DMS114 treated with DMSO at 0.1 percent for 48 hours (cell line): Measurements from ENCODE around the gene DIPK1C.

Experiments used
- DNase-seq: peaks from one replicate; lab custom pipeline; 2025; ENCODE audit not compliant: unreplicated experiment; lab: John Stamatoyannopoulos, UW

Gene DIPK1C

DNA sequence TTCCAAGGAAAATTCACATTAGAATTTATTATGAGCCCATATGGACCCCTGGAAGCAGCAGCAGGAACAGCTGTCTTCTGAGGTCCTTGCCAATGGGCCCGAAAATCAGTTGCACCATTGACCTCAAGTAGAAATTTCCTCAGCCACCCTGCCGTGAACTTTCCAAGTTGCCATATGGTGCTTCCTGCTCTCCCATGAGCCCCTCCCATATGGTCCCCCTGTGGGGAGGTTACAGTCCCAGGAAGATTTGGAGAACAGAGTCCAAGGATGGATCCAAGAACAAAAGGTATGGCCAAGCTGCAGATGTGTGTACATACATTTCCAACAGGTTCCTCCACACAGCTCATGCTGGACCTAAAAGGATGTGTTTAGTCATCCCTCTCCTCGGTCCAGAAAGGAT is 34.6 kb downstream of the DIPK1C start:
- DNase-seq = no peak

DNA sequence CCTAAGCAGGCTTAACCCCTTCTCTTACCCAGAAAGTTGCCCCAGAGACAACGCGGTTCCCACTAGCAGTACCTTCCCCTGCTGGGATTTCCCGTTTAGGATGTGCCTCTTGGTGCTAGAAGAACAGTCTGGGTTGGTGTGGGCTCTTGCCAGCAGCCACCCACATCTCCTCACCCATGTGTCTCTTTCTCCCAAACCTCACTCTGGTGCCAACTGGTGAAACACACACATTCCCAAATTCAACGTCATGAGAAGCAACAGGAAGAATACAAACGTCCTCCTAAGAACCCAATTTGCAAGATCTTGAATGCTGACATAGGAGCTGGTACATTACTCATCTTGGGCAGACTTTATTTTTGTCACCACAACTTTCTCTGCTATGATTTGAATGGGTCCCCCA is 36.2 kb downstream of the DIPK1C start:
- DNase-seq = no peak

DNA sequence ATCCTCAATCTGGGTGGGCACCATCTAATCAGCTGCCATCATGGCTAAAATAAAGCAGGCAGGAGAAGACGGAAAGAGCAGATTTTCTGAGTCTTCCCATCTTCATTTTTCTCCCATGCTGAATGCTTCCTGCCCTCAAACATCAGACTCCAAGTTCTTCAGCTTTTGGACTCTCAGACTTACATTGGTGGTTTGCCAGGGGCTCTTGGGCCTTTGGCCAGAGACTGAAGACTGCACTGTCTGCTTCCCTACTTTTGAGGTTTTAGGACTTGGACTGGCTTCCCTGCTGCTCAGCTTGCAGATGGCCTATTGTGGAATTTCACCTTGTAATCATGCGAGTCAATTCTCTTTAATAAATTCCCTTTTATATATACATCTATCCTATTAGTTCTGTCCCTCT is 36.6 kb downstream of the DIPK1C start:
- DNase-seq = no peak

DNA sequence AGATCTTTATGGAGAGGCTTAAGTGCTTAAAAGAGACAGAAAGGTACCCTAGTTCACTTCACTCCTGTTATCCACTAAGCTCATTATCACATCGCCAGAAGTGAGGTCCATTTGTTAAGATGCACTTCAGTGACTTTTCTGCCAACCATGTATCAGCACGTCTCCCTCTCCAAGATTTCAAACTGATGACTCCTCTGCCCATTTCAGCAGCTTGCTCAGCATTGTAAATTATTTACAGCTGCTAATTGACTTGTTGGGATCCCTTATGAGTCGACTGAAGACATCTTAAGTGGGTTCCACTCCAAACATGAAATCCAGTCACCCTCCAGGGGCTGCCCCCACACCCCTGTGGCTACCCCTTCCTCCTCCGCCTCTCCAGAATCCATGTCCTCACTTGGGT is 37.3 kb downstream of the DIPK1C start:
- no peak for DNase-seq

DNA sequence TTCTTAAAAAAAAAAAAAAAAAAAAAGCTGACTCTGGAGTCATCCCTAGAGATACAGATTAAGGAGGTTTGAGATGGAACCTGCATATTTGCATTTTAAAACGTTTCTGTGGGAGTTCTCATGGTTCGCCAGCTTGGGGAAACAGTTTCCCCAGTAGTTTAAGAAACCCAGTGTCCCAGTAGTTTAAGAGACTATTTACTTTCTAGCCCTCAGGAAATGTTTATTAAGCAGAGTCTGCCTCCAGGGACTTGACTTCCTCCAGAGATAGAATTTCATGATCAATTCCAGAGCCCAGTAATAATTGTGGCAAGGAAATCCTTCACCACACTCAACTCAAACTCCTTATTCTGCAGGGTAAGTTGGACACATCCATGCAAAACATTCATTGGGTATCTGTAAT is 39.1 kb downstream of the DIPK1C start:
- no peak for DNase-seq

DNA sequence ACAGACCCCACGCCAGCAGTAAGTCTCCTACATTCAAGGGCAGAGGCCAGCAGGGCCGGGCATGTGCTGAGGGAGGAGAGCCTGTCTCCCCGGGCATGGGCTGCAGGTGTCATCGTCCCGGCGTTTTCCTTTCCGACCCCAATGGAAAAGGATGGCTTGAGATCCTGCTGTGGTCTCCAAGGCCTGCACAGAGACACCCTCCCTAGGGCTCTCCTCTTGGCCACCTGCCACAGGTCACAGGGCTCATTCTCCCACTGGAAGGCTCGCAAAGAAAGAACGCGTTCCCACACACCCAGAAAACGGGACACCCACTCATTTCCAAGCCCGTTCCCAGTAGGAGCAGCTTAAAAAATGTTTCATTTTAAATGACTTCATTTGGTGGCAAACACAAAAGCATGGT is 41.0 kb downstream of the DIPK1C start:
- no peak for DNase-seq

DNA sequence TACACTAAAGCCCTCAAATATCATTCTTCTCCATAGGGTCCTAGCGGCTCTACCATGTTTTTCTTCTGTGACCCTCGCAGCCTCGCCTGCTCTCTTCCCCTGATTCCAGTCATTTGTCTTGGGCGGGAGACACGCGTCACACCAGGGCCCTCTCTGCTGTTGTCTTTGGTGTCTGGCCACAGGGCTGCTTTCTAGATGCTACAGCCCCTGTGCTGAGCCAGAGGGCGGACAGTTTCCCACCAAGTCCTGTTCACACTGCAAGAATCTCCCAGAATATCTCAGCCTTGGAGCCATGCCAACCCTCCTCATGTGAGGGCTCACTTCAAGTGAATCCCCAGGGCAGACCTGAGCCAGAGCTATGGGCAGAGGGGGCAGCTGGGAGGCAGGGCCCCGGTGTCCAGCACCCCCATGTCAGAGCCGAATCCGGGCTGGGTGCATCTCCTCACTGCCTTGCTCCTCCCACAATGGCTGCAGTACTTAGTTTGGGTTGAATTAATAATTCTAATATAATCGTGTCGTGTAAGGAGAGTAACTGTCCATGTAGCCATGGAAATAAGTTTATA is 42.1 kb downstream of the DIPK1C start:
- no peak for DNase-seq

DNA sequence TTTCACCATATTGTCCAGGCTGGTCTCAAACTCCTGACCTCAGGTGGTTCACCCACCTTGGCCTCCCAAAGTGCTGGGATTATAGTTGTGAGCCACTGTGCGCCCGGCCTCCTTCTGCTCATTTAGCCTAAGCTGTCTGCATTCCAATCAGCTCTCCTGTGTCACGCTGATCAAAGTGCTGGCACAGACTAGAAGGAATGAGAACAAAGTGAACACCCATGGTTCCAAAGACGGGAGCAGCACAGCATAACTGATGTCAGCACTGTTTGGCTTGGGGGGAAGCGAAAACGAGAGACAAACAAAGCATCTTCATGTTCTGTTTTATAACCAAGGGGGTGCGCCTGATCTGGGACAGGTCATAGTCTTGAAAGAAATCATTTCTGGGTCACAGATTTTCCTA is 43.3 kb downstream of the DIPK1C start:
- no peak for DNase-seq

DNA sequence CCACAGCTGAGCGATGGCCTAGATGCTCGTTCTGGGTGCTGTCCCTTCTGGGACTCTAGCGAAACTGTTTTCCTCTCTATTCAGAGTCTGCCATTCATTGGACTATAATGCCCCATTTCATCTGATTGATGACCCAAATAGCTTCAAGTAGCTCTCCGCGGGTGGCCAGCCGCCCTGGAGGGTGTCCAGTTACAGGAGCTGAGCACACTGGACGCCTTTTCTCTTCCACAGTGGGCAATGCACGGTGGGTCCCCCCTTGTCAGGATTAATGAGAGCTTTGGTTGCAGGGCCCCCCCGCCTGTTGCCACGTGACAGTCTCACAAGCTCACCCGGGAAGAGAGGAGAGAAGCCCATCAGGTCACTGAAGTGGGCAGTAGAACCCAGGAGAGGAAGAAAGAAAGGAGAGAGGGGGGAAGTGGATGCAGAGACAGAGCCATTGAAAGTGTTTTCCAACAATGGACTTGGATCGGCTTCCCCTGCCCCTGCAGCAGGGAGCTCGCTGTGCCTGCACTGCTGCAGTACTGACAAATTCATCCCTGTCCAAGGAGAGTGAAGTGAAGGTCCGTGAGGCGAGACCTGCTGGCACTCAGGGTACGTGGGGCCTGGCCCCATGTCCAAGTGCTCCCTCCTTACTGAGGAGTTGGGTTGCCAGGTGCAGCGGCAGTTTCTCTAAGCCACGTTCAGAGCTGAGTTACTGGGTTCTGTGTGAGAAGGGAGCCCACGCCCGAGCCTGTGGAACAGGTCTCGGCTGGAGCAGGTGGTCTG is 44.8 kb downstream of the DIPK1C start:
- DNase-seq = no peak

DNA sequence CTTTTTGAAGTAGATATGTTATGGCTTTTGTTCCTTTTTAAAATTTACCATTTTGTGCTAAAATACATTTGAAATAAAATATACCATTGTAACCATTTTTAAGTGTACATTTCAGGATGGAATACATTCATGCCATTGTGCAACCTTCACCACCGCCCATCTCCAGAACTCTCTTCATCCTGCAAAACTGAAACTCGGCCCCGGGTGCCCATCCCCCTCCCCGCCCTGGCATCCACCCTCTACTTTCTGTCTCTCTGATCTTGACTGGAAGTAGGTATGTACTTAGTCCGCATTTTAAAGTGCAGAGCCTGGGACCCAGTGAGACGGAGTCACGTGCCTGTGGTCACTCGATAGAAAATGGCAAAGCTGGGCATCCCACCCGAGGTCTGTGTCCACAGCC is 45.6 kb downstream of the DIPK1C start:
- DNase-seq = no peak

DNA sequence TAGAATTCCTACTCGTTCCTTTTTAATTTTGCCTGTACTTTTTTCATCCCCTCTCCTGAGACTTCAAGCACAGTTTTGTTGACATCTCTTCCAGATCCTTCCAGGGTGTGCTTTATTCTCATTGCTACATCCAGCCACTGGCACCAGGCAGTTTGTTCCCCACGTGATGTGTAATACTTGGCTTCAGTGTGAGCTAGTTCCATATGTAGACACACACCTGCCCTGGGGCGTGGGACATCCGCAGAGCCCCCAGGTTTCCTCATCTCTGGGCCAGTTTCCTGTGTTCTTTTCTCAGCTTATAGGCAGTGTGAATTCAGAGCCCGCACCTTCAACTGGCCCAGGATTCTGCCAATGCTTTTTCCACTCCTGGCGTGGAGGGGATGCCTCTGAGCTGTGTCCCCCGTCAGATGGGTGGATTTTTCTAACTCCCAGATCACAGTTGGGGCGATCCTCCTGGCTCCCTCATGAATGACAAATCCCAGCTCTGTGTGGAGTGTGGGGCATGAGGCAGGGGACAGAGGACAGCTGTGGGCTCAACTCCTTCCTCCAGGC is 46.6 kb downstream of the DIPK1C start:
- DNase-seq = no peak

DNA sequence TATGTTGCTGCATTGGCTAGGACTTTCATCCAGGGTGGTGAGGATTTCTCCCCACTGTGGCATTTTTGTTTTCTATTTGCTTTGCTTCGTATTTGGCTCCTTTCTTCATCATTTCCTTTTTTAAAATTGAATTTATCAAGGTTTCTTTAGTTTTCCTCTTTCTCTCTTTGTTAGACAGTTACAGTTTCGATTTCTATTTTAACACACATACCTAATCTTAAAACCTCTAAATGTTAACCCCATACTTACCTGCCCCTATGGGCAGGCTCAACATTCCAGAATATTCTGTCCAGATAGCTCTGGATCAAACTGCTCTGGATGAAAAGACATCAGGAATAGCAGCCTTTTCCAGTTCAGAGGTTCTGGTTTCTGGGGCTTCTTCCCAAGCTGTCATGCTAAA is 49.2 kb downstream of the DIPK1C start:
- no peak for DNase-seq

DNA sequence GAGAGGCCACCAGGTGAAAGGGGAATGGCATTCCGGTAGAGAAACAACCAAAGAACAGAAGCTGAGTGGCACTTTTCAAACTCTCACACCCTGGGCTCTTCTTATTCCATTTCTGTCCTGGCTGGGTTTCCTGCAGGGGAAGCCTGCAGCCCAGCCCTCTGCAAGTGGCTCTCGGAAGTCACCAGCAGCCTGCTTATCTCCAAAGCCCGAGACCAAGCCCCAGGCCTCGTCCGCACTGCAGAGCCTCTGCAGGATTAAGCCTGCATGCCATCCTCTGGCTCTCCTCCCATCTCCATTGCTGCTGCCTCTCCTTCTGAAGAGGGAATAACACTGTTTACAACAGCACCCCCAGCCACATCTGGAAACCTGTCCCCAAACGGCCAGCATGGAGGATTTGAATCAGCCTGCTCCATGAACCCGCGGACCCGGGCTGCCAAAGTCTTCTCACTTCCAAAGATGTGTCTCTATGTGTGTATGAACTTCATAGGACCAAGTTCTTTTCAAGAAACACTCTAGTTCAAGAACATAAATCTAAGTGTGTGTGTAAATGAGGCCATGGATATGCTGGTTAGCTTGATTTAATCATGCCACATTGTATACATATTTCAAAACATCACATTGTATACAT is 54.2 kb downstream of the DIPK1C start:
- no peak for DNase-seq

DNA sequence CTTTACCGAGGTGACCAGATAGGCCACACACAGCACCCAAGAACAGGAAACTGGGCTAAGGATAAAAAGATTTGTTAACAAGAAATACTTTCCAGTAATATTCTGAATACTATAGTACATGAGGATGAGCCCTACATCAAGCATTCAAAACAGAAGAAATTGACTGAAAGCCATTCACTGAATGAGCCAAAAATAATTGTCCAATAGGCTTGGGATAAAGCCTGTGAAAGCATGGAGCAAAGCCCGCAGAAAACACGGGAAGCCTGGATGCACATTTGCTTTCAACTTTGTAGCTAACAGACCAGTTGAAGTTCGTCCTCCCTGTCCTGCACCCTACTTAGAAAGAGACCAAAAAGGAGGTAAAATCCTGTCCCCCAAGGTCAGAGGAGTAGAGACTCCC is 56.3 kb downstream of the DIPK1C start:
- no peak for DNase-seq

DNA sequence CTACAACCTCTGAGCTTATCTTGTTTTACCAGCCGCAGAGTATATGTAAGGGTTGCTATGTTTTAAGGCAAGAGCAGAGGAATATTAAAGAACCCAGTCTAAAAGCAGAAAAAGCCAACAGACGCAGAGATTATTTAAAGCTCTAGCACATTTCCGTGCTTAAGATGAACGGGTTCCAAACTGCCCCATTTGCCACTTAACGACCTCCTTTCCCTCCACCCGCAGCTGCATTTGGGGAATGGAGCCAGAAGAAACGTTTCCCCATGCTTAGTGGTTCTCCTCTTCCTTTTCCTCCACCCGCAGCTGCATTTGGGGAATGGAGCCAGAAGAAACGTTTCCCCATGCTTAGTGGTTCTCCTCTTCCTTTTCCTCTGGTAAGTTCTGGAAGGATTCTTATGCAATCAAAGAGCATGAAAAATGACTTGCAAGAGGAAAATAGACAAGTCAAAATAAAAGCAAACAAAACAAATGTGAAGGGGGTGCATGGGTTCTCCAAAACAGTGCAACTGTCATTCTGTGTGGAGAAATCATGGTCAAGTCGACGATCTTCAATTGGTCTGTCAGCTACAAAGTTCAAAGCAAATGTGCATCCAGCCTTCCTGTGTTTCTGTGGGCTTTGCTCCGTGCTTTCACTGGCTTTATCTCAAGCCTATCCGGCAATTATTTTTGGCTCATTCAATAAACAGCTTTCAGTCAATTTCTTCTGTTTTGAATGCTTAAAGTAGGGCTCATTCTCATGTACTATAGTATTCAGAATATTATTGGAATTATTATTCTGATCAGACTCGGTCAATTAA is 57.8 kb downstream of the DIPK1C start:
- DNase-seq = no peak

DNA sequence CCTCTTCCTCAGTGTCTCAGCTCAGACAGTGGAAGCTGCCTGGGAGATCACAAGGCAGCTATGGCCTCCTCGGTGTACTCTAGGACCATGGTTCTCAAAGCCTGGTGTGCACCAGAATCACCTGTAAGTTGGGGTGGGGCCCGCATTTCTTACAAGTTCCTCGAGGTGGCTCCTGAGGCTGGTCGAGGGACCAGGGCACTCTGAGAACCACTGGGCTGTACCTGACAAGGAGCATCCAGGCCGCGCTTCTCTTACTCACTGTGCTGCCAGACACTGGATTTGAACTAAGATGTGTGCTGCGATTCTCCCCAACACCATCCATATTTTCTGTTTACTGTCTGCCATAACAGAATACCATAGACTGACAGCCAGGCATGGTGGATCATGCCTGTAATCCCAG is 59.5 kb downstream of the DIPK1C start:
- DNase-seq = no peak

DNA sequence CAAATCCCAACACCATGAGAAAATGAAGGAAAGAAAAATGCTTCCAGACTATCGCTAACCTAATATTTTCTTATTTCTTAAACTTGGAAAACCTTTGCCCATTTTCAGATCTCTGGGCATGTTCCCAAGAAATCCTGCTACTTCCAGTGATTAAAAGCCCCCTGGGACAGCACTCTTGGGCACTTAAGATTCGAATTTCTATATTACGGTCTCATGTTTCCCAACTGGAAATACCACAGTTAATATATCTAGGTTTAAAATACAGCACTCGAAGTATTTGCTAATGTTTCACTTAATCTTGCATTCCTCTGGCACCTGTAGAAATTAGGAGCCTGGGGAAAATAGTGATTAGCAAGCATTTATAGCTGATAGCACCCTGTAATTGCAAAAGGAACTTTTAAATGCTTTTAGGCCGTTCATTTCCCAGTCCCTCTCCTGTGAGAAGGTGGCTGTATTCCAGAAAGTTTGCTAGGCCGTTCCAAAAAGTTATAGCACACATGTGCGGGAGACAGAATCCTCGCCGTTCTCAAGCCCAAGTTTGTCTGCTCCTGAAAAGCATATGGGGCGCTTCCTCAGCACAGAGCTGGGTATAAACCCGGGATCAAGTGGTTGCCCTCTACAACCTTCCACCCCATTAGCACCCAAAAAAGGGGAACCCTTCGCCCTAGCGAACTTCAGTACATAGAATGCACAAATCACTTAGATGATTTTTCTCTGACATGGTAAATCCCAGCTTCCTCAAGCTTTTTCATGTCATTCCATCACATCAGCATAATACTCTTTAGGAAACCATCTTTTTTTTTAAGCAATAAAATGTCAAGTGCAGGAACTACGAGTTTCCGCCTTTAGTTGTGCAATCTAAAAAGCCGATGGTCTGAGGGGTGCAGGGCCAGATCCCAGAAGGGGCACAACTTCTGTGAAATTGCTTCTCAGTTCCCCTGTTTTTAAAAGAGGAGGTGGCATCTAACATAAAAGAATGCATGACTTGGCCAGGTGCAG is 60.6 kb downstream of the DIPK1C start:
- DNase-seq = no peak

DNA sequence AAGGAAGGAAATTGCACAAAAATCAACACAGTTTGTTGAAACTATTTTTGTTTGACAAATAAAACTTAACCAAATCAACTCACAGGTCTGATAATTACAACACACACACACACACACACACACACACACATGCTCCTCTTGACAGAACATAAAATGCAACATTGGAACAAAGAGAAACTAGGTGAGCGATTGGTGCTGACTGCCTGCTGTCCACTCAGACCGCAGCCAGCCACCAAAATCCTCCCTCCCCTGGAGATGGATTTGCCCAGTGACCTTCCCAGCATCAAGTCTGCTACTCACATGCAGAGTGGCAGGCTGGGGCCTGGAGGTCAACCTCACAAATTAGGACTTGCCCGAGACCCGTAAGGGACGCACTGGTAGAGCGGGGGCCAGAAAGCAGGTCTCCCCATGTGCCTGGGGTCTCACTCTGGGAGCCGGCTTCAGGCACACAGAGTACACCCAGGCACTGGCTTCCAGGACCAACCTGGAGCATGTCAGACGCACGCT is 61.4 kb downstream of the DIPK1C start:
- DNase-seq = no peak

DNA sequence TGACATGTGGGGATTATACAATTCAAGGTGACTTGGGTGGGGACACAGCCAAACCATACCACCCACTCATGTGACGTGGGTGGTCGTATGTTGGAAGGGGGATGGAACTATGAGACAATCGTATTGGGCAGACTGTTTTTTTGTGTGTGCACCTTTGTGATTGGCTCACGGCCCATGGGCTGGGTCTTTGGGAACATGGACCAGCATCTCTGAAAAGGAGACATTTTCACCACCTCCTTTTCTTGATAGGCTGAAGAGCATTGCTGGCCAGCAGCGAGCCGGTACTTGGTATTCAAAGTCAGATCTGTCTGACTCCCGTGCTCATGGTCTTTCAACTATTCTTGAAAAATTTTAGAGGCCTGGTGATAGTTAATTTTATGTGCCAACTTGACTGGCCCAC is 62.1 kb downstream of the DIPK1C start:
- DNase-seq = no peak

DNA sequence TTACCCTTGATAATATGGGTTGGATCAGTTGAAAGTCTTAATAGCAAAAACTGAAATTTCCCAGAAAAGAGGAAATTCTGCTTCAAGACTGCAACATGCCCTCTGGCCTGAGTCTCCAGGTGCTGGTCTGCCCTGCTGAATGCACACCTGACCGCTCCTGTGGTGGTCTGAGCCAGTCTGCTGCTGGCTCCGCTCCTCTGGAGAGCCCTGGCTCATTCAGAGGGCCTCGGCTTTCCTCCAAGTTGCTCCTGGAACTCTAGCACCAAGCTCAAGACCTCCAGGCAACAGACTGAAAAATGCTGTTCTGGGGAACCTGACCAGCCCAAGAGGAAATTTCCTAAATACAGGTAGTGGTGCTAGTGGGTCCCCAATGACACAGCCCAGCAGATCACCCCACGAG is 64.8 kb downstream of the DIPK1C start:
- no peak for DNase-seq
